Left hindlimb (tissue), 1 donor: Measurements from ENCODE around the gene BASP1.
A peak's percentile ranks its signal among the peaks of the same experiment; 100 is the strongest.
"Not testable (repeated sequence)": the region's sequence is repeated elsewhere in the genome, so short reads cannot be mapped to it uniquely, and the experiment has no call there.

ENCODE experiments used
- DNase-seq: peaks from one replicate; pipeline ENCODE4 v3.0.0-alpha.2; 2018

The BASP1 gene

GRCh38 chr5:17217493-17218352, at the start of gene BASP1:
TSS of gene BASP1 (plus strand) at chr5:17217631. CDS start at chr5:17275217, 57,586 bp downstream.
- DNase-seq: peak; percentile 71

GRCh38 chr5:17169507-17169906, 47.9 kb upstream of the BASP1 start:
- DNase-seq: no peak

GRCh38 chr5:17172791-17173190, 44.6 kb upstream of the BASP1 start:
- no peak for DNase-seq

- peak; percentile 41 for DNase-seq
These were observed 42.5 kb upstream of the BASP1 start for GRCh38 chr5:17174965-17175364.

- no peak for DNase-seq
These were observed 39.7 kb upstream of the BASP1 start for GRCh38 chr5:17177501-17178372.

GRCh38 chr5:17178373-17178675, 39.1 kb upstream of the BASP1 start:
- DNase-seq: no peak

- DNase-seq: no peak
These were observed 37.0 kb upstream of the BASP1 start for GRCh38 chr5:17180330-17180843.

- no peak for DNase-seq
These were observed 36.3 kb upstream of the BASP1 start for GRCh38 chr5:17180864-17181723.

- no peak for DNase-seq
These were observed 34.9 kb upstream of the BASP1 start for GRCh38 chr5:17182494-17182893.

- no peak for DNase-seq
These were observed 34.5 kb upstream of the BASP1 start for GRCh38 chr5:17182981-17183380.

- DNase-seq: no peak
These were observed 33.6 kb upstream of the BASP1 start for GRCh38 chr5:17183831-17184230.

- no peak for DNase-seq
These were observed 32.8 kb upstream of the BASP1 start for GRCh38 chr5:17184588-17184987.

GRCh38 chr5:17185349-17185748, 32.1 kb upstream of the BASP1 start:
- DNase-seq: no peak

- peak; percentile 85 for DNase-seq
These were observed 31.7 kb upstream of the BASP1 start for GRCh38 chr5:17185773-17186172.

- DNase-seq: no peak
These were observed 31.2 kb upstream of the BASP1 start for GRCh38 chr5:17186256-17186655.

- DNase-seq: no peak
These were observed 30.2 kb upstream of the BASP1 start for GRCh38 chr5:17187011-17187785.

GRCh38 chr5:17187786-17188170, 29.7 kb upstream of the BASP1 start:
- DNase-seq: no peak

- peak; percentile 66 for DNase-seq
These were observed 27.9 kb upstream of the BASP1 start for GRCh38 chr5:17189381-17190036.

- no peak for DNase-seq
These were observed 27.1 kb upstream of the BASP1 start for GRCh38 chr5:17190242-17190778.

GRCh38 chr5:17190799-17191391, 26.5 kb upstream of the BASP1 start:
- no peak for DNase-seq

GRCh38 chr5:17191574-17191973, 25.9 kb upstream of the BASP1 start:
- not testable (repeated sequence) for DNase-seq
